PFSK-1 (cell line): ENCODE results near the gene CR1.

Experiments
- FOXP2 ChIP-seq: optimal IDR thresholded peaks from 2 replicates; pipeline ENCODE3; 2011; ENCODE audit warnings: borderline replicate concordance, control low read depth, inconsistent platforms; ENCODE audit not compliant: insufficient read depth; ENCODE audit errors: extremely low read length, extremely low read depth
- POLR2AphosphoS5 ChIP-seq: IDR thresholded peaks from 2 replicates; pipeline ENCODE4 v1.6.1; 2012; ENCODE audit warnings: low read depth, mild to moderate bottlenecking, control low read depth, low read length, moderate library complexity
- REST ChIP-seq, 2 experiments: IDR thresholded peaks; 2 replicates each; pipeline versions ENCODE4 v1.6.1 to v1.8.0; 2011 to 2012; ENCODE audit warnings: low read depth in 2 of 2, low read length in 2 of 2, control low read depth in 1 of 2, inconsistent platforms in 1 of 2, mild to moderate bottlenecking in 1 of 2, moderate library complexity in 1 of 2; ENCODE audit not compliant: insufficient read depth in 1 of 2
- SIN3A ChIP-seq: IDR thresholded peaks from 2 replicates; pipeline ENCODE4 v1.6.1; 2012; ENCODE audit warnings: mild to moderate bottlenecking, low read length, moderate library complexity, borderline replicate concordance; ENCODE audit not compliant: insufficient read depth
- TAF1 ChIP-seq: IDR thresholded peaks from 2 replicates; pipeline ENCODE4 v1.6.1; 2012; ENCODE audit warnings: low read length, control low read depth, borderline replicate concordance; ENCODE audit not compliant: insufficient read depth

CR1 gene

GRCh38 chr1:207647671-207648333, 151.8 kb downstream of the CR1 start:
- no peak for TF ChIP-seq TAF1
- no peak for TF ChIP-seq SIN3A
- TF ChIP-seq REST (IDR thresholded peaks at IDR 0.05; ENCODE audit: insufficient read depth in 1 of 2, low read depth in 2 of 2, low read length in 2 of 2) = no peak
- TF ChIP-seq FOXP2 = no peak

- no peak for TF ChIP-seq SIN3A
- no peak for TF ChIP-seq TAF1
- TF ChIP-seq REST (IDR thresholded peaks at IDR 0.05; ENCODE audit: insufficient read depth in 1 of 2, low read depth in 2 of 2, low read length in 2 of 2) = no peak
- TF ChIP-seq POLR2AphosphoS5 = no peak
- no peak for TF ChIP-seq FOXP2
Observed at GRCh38 chr1:207648334-207649209, 152.6 kb downstream of the CR1 start.

- TF ChIP-seq SIN3A (no peak), POLR2AphosphoS5 (no peak), FOXP2 (no peak)
Observed at GRCh38 chr1:207649210-207649753, 153.3 kb downstream of the CR1 start.

GRCh38 chr1:207649865-207650580, 154.1 kb downstream of the CR1 start:
- no peak for TF ChIP-seq FOXP2
- TF ChIP-seq TAF1 = no peak
- no peak for TF ChIP-seq SIN3A
- TF ChIP-seq POLR2AphosphoS5 = no peak
- no peak for TF ChIP-seq REST (IDR thresholded peaks at IDR 0.05; ENCODE audit: insufficient read depth in 1 of 2, low read depth in 2 of 2, low read length in 2 of 2)

- TF ChIP-seq TAF1 = no peak
- TF ChIP-seq REST (IDR thresholded peaks at IDR 0.05; ENCODE audit: insufficient read depth in 1 of 2, low read depth in 2 of 2, low read length in 2 of 2) = no peak
- TF ChIP-seq SIN3A = no peak
- TF ChIP-seq FOXP2 = no peak
- no peak for TF ChIP-seq POLR2AphosphoS5
Observed at GRCh38 chr1:207651583-207651982, 155.6 kb downstream of the CR1 start.
